ENCODE data around the gene KLF13. TPM values are rescaled to one million over a fixed set of nuclear protein-coding genes. Genes with fewer than 3 reads are reported as not detected.

KLF13 gene
- total and polyA plus RNA-seq, 9 donors, result 32.1 to 42.2 (median 35.6) TPM

DNA sequence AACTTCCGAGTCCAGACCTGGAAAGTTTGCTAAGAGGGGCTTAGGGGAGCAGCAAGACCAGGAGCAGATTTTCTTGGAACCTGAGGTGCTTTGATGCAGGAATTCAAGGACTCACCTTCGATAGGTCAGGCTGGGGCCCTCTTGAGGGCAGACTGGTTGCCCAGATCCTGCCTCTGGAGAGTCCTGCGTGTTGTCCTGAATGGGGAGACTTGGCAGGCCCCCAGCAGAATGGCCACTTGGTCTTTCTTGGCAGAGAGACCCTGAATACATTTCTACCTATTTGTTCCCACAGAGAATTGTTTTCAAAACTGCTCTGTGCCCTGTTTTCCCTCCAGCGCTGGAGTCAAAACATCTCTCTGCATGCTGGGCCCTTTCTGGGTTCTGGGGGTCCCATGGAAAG, 4.2 kb downstream of the KLF13 start:
- 70% methylated on average over 2 of the region's 4 CpGs for WGBS (ENCODE audit: insufficient coverage)
- H3K27ac ChIP-seq (ENCODE audit: low read length), result no peak overlapping the region
- no peaks in the 10 kb centered on the region for H3K27me3 ChIP-seq (ENCODE audit: control insufficient read depth, insufficient read depth, low read length)
- peaks cover 49% of the 10 kb centered on the region for H3K4me1 ChIP-seq (ENCODE audit: control insufficient read depth, insufficient read depth, low read length)
- H3K9me3 ChIP-seq (replicated peaks; ENCODE audit: control insufficient read depth, low read depth, low read length), result no peaks in the 10 kb centered on the region
- H3K36me3 ChIP-seq (ENCODE audit: control insufficient read depth, insufficient read depth, low read length), result no peaks in the 10 kb centered on the region
- no peak for DNase-seq
- H3K4me3 ChIP-seq (ENCODE audit: low read length), result no peak overlapping the region

DNA sequence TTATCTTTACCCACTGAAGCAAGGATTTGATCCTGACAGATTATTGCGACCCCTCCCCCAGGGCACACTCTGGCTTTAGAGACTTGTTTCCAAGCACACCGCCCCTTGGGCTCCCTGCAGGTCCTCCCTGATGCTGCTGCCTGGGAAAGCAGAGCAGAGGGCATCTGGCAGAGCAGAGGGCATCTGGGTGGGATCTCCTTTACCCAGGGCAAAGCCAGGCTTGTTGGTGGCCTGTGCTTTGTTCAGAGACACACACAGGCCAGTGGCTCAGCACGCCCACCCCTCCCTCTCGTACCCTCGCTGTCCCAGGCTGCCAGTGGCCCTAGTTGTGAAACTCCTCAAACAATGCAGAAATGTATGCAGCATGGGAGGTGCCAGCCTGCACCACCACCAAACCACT, 4.8 kb downstream of the KLF13 start:
- Histone ChIP-seq H3K9me3 (replicated peaks; ENCODE audit: control insufficient read depth, low read depth, low read length) (no peaks in the 10 kb centered on the region), H3K4me3 (ENCODE audit: low read length) (no peak overlapping the region), H3K27me3 (ENCODE audit: control insufficient read depth, insufficient read depth, low read length) (no peaks in the 10 kb centered on the region), H3K4me1 (ENCODE audit: control insufficient read depth, insufficient read depth, low read length) (peaks cover 54% of the 10 kb centered on the region), H3K27ac (ENCODE audit: low read length) (no peak overlapping the region), H3K36me3 (ENCODE audit: control insufficient read depth, insufficient read depth, low read length) (no peaks in the 10 kb centered on the region)
- 100% methylated on average over 2 of the region's 5 CpGs for WGBS (ENCODE audit: insufficient coverage)
- no peak for DNase-seq

DNA sequence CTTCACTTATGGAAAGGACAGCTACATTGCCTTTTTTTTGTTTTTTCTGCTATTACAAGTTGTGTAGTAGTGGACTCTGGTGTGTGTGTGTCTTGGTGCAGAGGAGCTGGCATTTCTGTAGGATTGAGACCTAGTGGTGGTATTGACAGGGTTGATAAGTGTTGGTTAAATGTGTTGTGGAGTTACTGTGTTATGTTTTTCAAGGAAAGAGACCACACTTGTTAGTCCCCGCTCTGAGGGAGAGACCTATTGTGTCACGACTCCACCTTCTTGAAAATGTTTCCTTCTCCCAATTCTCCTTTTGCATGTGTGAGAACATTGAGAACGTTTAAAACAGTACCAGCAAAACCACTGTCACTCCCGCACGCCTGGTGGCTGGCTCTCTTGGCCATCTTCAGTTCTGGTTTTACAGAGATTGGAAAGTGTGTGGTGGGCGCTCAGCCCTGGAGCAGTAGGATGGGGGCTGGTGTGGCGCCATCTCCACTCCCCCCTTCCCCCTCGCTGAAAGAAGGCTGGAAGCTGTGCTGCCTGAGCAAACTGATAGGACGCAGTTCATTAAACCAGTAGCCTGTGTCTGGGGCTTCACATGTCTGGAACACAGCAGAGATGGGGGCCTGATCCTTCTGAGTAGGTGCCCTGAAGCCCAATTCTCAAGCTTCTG, 5.5 kb downstream of the KLF13 start:
- peaks cover 60% of the 10 kb centered on the region for H3K4me1 ChIP-seq (ENCODE audit: control insufficient read depth, insufficient read depth, low read length)
- 54% methylated on average over 3 of the region's 9 CpGs for WGBS (ENCODE audit: insufficient coverage)
- DNase-seq, result no peak
- H3K9me3 ChIP-seq (replicated peaks; ENCODE audit: control insufficient read depth, low read depth, low read length), result no peaks in the 10 kb centered on the region
- no peaks in the 10 kb centered on the region for H3K27me3 ChIP-seq (ENCODE audit: control insufficient read depth, insufficient read depth, low read length)
- H3K36me3 ChIP-seq (ENCODE audit: control insufficient read depth, insufficient read depth, low read length), result no peaks in the 10 kb centered on the region
- no peak overlapping the region for H3K27ac ChIP-seq (ENCODE audit: low read length)
- H3K4me3 ChIP-seq (ENCODE audit: low read length), result no peak overlapping the region

DNA sequence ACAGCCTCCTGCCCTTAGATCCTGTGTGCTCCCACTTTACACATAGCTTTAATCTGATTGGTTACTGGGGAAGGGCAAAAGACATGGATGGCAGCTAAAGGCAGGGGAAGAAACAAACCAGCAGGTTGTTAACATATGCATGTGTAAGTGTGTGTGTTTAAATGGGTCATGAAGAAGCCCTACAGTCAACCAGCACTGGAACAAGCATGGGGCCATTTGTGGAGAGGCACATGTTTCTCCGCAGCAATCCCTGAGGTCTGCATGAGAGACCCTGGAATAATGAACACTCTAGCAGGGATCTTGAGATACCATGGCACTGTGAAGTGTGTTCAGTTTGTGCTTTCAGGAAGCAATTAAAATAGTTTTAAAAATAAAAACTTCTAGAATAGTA, 6.0 kb downstream of the KLF13 start:
- Histone ChIP-seq H3K4me1 (ENCODE audit: control insufficient read depth, insufficient read depth, low read length) (peaks cover 65% of the 10 kb centered on the region), H3K4me3 (ENCODE audit: low read length) (no peak overlapping the region), H3K9me3 (replicated peaks; ENCODE audit: control insufficient read depth, low read depth, low read length) (no peaks in the 10 kb centered on the region), H3K36me3 (ENCODE audit: control insufficient read depth, insufficient read depth, low read length) (no peaks in the 10 kb centered on the region), H3K27ac (ENCODE audit: low read length) (no peak overlapping the region), H3K27me3 (ENCODE audit: control insufficient read depth, insufficient read depth, low read length) (no peaks in the 10 kb centered on the region)
- no peak for DNase-seq
- WGBS (ENCODE audit: insufficient coverage), result no CpG with 5 or more reads among the region's 1 CpG

DNA sequence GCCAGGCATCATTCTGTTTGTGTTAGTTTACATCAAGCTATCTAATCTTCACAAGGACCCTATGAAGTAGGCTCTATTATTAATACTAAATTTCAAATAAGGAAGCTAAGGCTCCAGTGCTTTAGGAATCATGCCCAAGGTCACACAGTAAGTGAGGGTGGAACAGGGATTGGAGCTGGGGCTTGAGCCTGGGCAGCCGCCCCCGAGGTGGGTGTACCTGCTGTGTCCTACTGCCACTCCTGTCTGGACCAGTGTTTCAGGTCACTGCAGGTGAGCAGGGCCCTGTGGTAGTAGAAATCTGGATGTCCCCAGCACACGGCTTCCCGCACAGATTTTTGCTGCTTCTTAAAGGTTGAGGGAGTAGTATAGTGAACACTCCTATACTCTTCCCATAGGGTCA, 6.5 kb downstream of the KLF13 start:
- 80% methylated on average over 2 of the region's 4 CpGs for WGBS (ENCODE audit: insufficient coverage)
- H3K27ac ChIP-seq (ENCODE audit: low read length), result no peak overlapping the region
- H3K4me1 ChIP-seq (ENCODE audit: control insufficient read depth, insufficient read depth, low read length), result peaks cover 68% of the 10 kb centered on the region

DNA sequence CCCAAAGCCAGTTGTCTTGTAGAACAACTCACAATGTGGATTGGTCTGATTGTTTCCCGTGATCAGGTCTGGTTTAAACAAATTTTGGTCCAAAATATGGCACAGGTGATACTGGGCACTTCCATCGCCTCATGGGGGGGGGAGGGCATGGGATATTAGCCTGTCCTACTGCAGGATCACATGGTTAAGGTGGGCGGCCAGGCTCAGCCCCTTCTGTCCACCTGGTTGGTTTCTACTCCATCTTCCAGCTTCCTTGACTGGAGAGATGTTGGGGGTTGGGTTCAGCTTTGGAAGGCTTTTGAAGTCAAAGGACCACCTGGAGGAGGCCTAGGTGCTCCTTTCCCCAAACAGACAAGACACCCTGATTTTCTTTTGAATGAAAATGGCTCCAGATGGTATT, 7.2 kb downstream of the KLF13 start:
- H3K9me3 ChIP-seq (replicated peaks; ENCODE audit: control insufficient read depth, low read depth, low read length), result no peaks in the 10 kb centered on the region
- H3K27me3 ChIP-seq (ENCODE audit: control insufficient read depth, insufficient read depth, low read length), result no peaks in the 10 kb centered on the region
- WGBS (ENCODE audit: insufficient coverage), result no CpG with 5 or more reads among the region's 3 CpGs
- DNase-seq, result no peak
- H3K36me3 ChIP-seq (ENCODE audit: control insufficient read depth, insufficient read depth, low read length), result no peaks in the 10 kb centered on the region
- no peak overlapping the region for H3K27ac ChIP-seq (ENCODE audit: low read length)
- H3K4me1 ChIP-seq (ENCODE audit: control insufficient read depth, insufficient read depth, low read length), result peaks cover 73% of the 10 kb centered on the region
- H3K4me3 ChIP-seq (ENCODE audit: low read length), result no peak overlapping the region

More for the DNA sequence above, 6.5 kb downstream of the KLF13 start:
- H3K4me3 ChIP-seq (ENCODE audit: low read length), result no peak overlapping the region
- no peaks in the 10 kb centered on the region for H3K9me3 ChIP-seq (replicated peaks; ENCODE audit: control insufficient read depth, low read depth, low read length)
- no peak for DNase-seq
- H3K27me3 ChIP-seq (ENCODE audit: control insufficient read depth, insufficient read depth, low read length), result no peaks in the 10 kb centered on the region
- no peaks in the 10 kb centered on the region for H3K36me3 ChIP-seq (ENCODE audit: control insufficient read depth, insufficient read depth, low read length)

DNA sequence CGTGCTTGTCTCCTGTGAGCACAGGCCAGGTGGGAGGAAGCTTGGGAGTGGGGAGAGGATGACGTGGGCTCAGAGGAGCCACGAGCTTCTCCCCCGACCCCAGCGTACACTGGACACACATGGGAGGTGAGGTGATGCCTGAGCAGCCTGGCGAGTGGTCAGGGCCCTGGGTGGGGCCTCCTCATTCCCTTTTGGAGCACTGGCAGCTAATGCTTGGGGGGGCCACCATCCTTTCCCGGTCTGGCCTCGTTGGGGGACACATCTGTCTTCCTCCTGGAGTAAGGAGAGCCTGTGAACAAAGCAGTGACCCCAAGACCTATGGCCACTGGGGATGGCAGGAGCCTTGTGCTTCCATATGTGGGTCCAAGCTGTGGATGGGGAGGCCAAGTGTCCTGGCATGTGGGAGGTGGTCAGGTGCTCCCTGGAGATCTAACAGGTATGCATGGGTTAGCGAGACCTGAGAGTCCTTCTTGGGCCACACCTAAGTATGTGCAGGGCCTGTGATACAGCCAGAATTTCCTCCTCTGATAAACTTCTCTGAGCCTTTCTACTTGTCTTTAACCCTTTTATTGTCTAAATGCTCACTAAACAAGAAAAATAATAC, 9.5 kb downstream of the KLF13 start:
- WGBS (ENCODE audit: insufficient coverage), result 71% methylated on average over 9 of the region's 9 CpGs
- no peaks in the 10 kb centered on the region for H3K9me3 ChIP-seq (replicated peaks; ENCODE audit: control insufficient read depth, low read depth, low read length)
- H3K27me3 ChIP-seq (ENCODE audit: control insufficient read depth, insufficient read depth, low read length), result no peaks in the 10 kb centered on the region
- H3K4me3 ChIP-seq (ENCODE audit: low read length), result no peak overlapping the region
- no peak overlapping the region for H3K27ac ChIP-seq (ENCODE audit: low read length)
- no peak for DNase-seq
- H3K4me1 ChIP-seq (ENCODE audit: control insufficient read depth, insufficient read depth, low read length), result peaks cover 68% of the 10 kb centered on the region
- peaks cover 8% of the 10 kb centered on the region for H3K36me3 ChIP-seq (ENCODE audit: control insufficient read depth, insufficient read depth, low read length)

DNA sequence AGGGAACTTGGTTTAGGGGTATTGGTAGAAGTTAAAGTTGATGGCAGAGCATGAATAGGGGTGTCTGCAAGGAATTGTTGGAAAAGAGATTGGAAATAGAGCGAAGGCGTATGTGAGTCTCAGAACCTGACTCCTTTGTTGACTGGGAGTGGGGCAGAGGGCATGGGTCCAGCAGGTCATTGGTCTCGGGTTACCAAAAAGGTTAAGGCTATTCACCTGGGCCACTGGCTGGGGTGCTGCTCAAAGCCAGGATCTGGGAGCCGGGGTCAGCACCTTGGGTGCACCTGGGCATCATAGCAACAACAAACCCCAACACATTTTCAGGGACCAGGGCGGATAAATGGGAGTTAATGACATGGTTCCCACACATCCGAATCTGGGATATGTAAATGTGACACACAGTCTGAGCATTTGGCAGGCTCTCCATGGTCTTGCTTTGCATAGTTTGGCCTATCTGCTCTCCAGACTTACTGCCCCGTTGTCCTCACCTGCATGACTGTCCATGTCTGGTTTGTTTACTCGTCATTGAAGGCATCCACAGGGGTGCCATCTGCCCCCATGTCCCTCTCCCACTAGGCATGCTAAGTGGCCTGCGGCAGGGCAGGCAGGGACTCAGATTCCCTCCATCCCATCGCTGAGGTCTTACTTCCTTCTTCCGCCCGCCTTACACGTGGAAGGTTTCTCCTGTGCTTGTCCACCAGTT, 10.1 kb downstream of the KLF13 start:
- no peak for DNase-seq
- 85% methylated on average over 6 of the region's 13 CpGs for WGBS (ENCODE audit: insufficient coverage)
- Histone ChIP-seq H3K4me1 (ENCODE audit: control insufficient read depth, insufficient read depth, low read length) (peaks cover 65% of the 10 kb centered on the region), H3K9me3 (replicated peaks; ENCODE audit: control insufficient read depth, low read depth, low read length) (no peaks in the 10 kb centered on the region), H3K27ac (ENCODE audit: low read length) (no peak overlapping the region), H3K27me3 (ENCODE audit: control insufficient read depth, insufficient read depth, low read length) (no peaks in the 10 kb centered on the region), H3K36me3 (ENCODE audit: control insufficient read depth, insufficient read depth, low read length) (peaks cover 8% of the 10 kb centered on the region), H3K4me3 (ENCODE audit: low read length) (no peak overlapping the region)

DNA sequence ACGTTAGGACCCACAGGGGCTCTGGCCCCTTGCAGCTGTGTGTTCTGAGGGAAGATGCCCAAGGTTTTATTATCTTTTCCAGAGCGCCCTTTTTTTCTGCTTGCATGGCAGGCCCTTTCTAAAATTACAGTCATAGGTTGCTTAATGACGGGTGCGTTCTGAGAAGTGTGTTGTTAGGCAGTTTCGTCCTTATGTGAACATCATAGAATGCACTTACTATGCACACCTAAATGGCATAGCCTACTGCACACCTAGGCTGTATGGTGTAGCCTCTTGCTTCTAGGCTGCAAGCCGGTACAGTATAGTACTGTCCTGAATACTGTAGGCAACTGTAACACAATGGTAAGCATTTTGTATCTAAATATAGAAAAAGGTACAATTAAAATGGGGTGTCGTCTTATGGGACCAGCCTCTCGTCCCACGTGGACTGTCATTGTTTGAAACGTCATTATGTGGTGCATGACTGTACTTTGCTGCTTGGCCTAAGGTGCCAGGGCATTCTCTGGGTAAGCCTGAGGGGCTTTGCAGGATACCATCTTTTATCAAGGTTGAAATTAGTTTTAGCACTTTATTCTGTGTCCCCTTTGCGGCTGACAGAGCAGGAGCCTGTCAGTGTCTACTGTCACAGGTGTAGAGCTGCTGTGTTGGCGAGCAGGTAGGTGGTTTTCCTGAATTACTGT, 10.9 kb downstream of the KLF13 start:
- 83% methylated on average over 8 of the region's 12 CpGs for WGBS (ENCODE audit: insufficient coverage)
- Histone ChIP-seq H3K27me3 (ENCODE audit: control insufficient read depth, insufficient read depth, low read length) (no peaks in the 10 kb centered on the region), H3K4me1 (ENCODE audit: control insufficient read depth, insufficient read depth, low read length) (peaks cover 67% of the 10 kb centered on the region), H3K4me3 (ENCODE audit: low read length) (no peak overlapping the region), H3K9me3 (replicated peaks; ENCODE audit: control insufficient read depth, low read depth, low read length) (no peaks in the 10 kb centered on the region), H3K27ac (ENCODE audit: low read length) (no peak overlapping the region), H3K36me3 (ENCODE audit: control insufficient read depth, insufficient read depth, low read length) (peaks cover 8% of the 10 kb centered on the region)
- no peak for DNase-seq

DNA sequence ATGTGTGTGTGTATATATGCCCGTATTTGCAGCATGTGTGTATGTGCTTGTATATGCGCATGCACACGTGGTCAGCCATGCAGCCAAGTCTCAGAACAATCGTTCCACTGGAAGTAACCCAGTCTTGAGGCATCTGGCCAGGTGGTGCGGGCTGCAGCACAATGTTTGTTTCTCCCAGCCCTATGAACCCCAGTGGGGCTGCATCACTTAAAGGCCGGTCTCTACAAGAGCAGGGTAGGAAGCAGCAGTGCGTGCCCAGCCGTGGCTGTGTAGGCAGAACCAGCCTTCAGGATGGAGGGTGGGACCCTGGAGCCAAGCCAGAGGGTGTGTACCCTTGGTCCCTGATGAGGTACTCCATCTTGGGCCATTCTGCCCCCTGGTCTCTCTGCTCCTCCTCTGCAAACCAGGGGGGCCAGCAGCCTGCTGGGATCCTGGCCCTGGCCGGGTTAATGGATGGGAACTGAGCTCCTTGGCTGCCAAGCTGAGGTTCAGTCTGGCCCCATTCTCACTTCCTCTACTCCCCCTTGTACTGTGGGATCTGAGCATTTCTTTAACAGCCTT, 11.8 kb downstream of the KLF13 start:
- Histone ChIP-seq H3K4me3 (ENCODE audit: low read length) (no peak overlapping the region), H3K9me3 (replicated peaks; ENCODE audit: control insufficient read depth, low read depth, low read length) (no peaks in the 10 kb centered on the region), H3K36me3 (ENCODE audit: control insufficient read depth, insufficient read depth, low read length) (peaks cover 8% of the 10 kb centered on the region), H3K27ac (ENCODE audit: low read length) (peak overlapping the region; percentile 78), H3K27me3 (ENCODE audit: control insufficient read depth, insufficient read depth, low read length) (no peaks in the 10 kb centered on the region), H3K4me1 (ENCODE audit: control insufficient read depth, insufficient read depth, low read length) (peaks cover 75% of the 10 kb centered on the region)
- 30% methylated on average over 8 of the region's 9 CpGs for WGBS (ENCODE audit: insufficient coverage)
- peak; percentile 58 for DNase-seq
